Lower leg skin (tissue), 3 donors: ENCODE results near the gene WDR4.

ENCODE experiments used
- CTCF ChIP-seq, 3 donors: fragments of 450-650 bp; IDR thresholded peaks; one replicate each; pipeline ENCODE4 v1.5.1; 2016; ENCODE audit warnings: antibody characterized with exemption in 3 of 3, mild to moderate bottlenecking in 3 of 3, moderate library complexity in 2 of 3
- POLR2A ChIP-seq, 2 donors: fragments of 450-650 bp; IDR thresholded peaks; one replicate each; pipeline ENCODE4 v1.6.1; 2016 to 2017; ENCODE audit warnings: antibody characterized with exemption in 2 of 2, mild to moderate bottlenecking in 1 of 2, moderate library complexity in 1 of 2

DNA sequence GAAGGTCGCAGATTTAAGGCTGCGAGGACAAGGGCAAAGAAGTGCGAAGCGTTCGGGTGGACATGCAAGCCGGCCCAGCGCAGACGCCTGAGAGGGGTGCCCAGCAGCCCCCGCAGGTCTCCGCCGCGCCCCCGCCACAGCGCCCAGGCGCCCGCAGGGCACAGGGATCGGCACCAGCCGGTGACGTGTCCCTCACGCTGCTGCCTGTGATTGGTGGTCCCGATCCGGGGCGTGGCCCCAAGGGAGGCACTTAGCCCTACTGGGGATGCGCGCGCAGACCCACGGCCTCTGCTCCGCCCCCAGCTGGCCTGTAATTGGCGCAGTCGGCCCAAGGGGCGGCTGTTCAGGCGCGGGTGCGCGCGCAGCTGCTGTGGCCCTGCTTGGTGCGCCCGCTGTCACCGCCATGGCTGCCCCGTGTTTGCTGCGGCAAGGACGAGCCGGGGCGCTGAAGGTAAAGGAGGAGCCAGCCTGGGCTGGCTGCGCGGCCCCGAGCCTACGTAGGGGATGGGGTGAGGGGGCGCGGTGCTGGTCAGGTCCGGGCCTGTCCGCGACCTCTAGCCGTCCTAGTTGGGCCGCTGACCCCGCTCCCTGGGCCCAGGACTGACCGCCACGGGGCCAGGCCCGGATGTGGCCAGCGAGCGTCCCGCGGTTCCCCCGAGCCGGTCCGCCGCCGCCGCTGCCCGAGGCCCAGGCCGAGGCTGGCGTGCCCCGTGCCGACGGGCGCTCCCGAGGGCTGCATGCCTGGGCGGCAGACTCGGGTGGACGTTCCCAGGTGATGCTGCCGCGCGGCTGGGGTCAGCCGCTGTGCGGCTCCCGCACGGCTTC lies 13.8 kb upstream of the WDR4 start, which contains the start of gene NDUFV3:
- TF ChIP-seq POLR2A (IDR thresholded peaks at IDR 0.05) (peak in 1 of 2 donors; percentile 55), CTCF (IDR thresholded peaks at IDR 0.05) (no peak)
